Naive thymus-derived CD4-positive, alpha-beta T cell (primary cell): ENCODE results near the gene FZD2. TPM values are rescaled to one million over a fixed set of nuclear protein-coding genes. Genes with fewer than 3 reads are reported as not detected.
A peak's percentile ranks its signal among the peaks of the same experiment; 100 is the strongest.
"Not testable (repeated sequence)": the region's sequence is repeated elsewhere in the genome, so short reads cannot be mapped to it uniquely, and the experiment has no call there.

Source experiments
- ATAC-seq: fragments of 150-1000 bp; cut with Tn5 transposase; 2 replicates; pipeline ENCODE4 v1.10.0; 2021; ENCODE audit warnings: mild to moderate bottlenecking, moderate library complexity
- CTCF ChIA-PET: fragments of 350-600 bp; sonication (Branson Sonifier 250); formaldehyde crosslinking; loops from one replicate; lab custom pipeline; 2021; ENCODE audit warnings: antibody characterized with exemption; lab: Charles Lee
- POLR2A ChIA-PET: fragments of 350-600 bp; sonication (Branson Sonifier 250); formaldehyde crosslinking; loops from one replicate; lab custom pipeline; 2021; ENCODE audit warnings: antibody characterized with exemption, inconsistent platforms; lab: Charles Lee
- DNase-seq, 9 donors: peaks; one replicate each; pipeline versions ENCODE4 v3.0.0 to v3.0.0-alpha.2; 2020 to 2022; ENCODE audit warnings: mixed read lengths in 1 of 9
- H3K27ac ChIP-seq: one replicate; pipeline ENCODE4 v1.7.0; 2013; ENCODE audit warnings: mild to moderate bottlenecking, low read depth, low read length, moderate library complexity
- H3K27me3 ChIP-seq, 2 donors: one replicate each; pipeline ENCODE4 v1.7.0; 2013; ENCODE audit warnings: low read length in 2 of 2, mild to moderate bottlenecking in 2 of 2, moderate library complexity in 2 of 2; ENCODE audit not compliant: control insufficient read depth in 2 of 2, insufficient read depth in 2 of 2
- H3K36me3 ChIP-seq, 3 experiments: 1 replicate in 2 of 3; 2 replicates in 1 of 3; pipeline ENCODE4 v1.7.0; 2013; ENCODE audit warnings: low read length in 3 of 3, mild to moderate bottlenecking in 3 of 3, moderate library complexity in 1 of 3; ENCODE audit not compliant: insufficient read depth in 3 of 3, control insufficient read depth in 2 of 3
- H3K4me1 ChIP-seq, 2 donors: one replicate each; pipeline ENCODE4 v1.7.0; 2013; ENCODE audit warnings: low read length in 2 of 2, mild to moderate bottlenecking in 2 of 2, moderate library complexity in 1 of 2; ENCODE audit not compliant: control insufficient read depth in 2 of 2, insufficient read depth in 2 of 2
- H3K4me3 ChIP-seq: 2 replicates; pipeline ENCODE4 v1.7.0; 2013; ENCODE audit warnings: mild to moderate bottlenecking, low read length
- H3K9me3 ChIP-seq, 3 experiments: 1 replicate in 2 of 3; 2 replicates in 1 of 3; pipeline ENCODE4 v1.7.0; 2013; ENCODE audit warnings: low read length in 3 of 3; ENCODE audit not compliant: control insufficient read depth in 2 of 3
- H3K27ac Mint-ChIP-seq, 9 donors: one replicate each; pipeline ENCODE4 v1.8.0; 2020 to 2022; ENCODE audit warnings: mixed read lengths in 9 of 9, mild to moderate bottlenecking in 8 of 9, moderate library complexity in 5 of 9, inconsistent platforms in 2 of 9
- H3K27me3 Mint-ChIP-seq, 5 donors: one replicate each; pipeline ENCODE4 v1.8.0; 2021 to 2022; ENCODE audit warnings: mixed read lengths in 5 of 5, mild to moderate bottlenecking in 1 of 5
- H3K36me3 Mint-ChIP-seq, 5 donors: one replicate each; pipeline ENCODE4 v1.8.0; 2020 to 2022; ENCODE audit warnings: mixed read lengths in 5 of 5, mild to moderate bottlenecking in 3 of 5, inconsistent platforms in 1 of 5
- H3K4me1 Mint-ChIP-seq, 7 donors: one replicate each; pipeline ENCODE4 v1.8.0; 2020 to 2022; ENCODE audit warnings: mixed read lengths in 7 of 7, mild to moderate bottlenecking in 3 of 7, inconsistent platforms in 1 of 7
- H3K4me3 Mint-ChIP-seq, 10 donors: one replicate each; pipeline ENCODE4 v1.8.0; 2020 to 2022; ENCODE audit warnings: mild to moderate bottlenecking in 10 of 10, mixed read lengths in 10 of 10, moderate library complexity in 6 of 10, inconsistent platforms in 2 of 10
- H3K9me3 Mint-ChIP-seq, 11 donors: one replicate each; pipeline ENCODE4 v1.8.0; 2020 to 2022; ENCODE audit warnings: mixed read lengths in 11 of 11, mild to moderate bottlenecking in 4 of 11, inconsistent platforms in 1 of 11, moderate library complexity in 1 of 11
- intact Hi-C, 2 donors: fragments of 100-400 bp; cut with micrococcal nuclease; formaldehyde crosslinking; loops; one replicate each; pipeline ENCODE4 v1.15.1; 2023
- polyA plus RNA-seq, 2 donors: library from polyadenylated mRNA; unstranded; fragments of 300-500 nt; fragmentation: Illumina TruSeq; gene quantifications; one replicate each; pipeline ENCODE4 v1.2.3, GENCODE V29; 2021
- total RNA-seq, 6 experiments: library from RNA in 5 of 6; stranded (reverse) in 5 of 6; gene quantifications; 1 replicate in 5 of 6; 2 replicates in 1 of 6; pipeline ENCODE4 v1.2.3 and lab custom pipeline; 2021 to 2026

Gene FZD2
- total and polyA plus RNA-seq, 7 experiments from 2014 or later = 0.13 to 1.7 (median 0.17) TPM; not detected in 3

DNA sequence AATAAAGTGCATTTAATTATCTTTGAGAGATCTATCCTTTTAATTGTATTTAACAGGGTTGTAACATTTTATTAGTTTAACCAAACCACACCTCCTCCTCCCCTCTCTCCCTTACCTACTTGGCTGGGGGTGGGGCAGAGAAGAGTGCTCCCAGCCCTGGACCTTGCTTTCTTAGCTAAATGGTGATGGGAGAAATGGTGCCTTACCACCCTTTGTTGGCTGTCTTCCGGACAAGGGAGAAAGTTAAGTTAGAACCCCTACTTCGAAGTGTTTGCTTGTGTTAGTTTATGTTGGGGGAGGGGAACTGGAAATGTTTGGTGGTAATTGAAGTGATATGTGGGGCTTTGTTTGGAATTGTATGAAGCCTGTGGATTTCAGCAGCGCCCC is 3.9 kb downstream of the FZD2 start:
- peaks cover 18 to 26% (median 22%) of the 10 kb centered on the region in 7 donors for H3K4me1 Mint-ChIP-seq
- H3K4me3 ChIP-seq = no peak overlapping the region
- peaks cover 0 to 6% of the 10 kb centered on the region in 2 donors for H3K27me3 ChIP-seq
- intact Hi-C loops = no loop called here
- ChIA-PET CTCF (no interaction called here), POLR2A (interaction anchor here (0.6 kb wide), 1 partner anchor 587 kb away, joined by 3 read pairs; the partner anchor contains the start of gene HEXIM1)
- peaks cover 0 to 4% (median 4%) of the 10 kb centered on the region in 5 donors for H3K36me3 Mint-ChIP-seq
- no peak for ATAC-seq
- H3K4me1 ChIP-seq = peaks cover 0 to 6% of the 10 kb centered on the region in 2 donors
- H3K27ac ChIP-seq = no peak overlapping the region
- no peak for DNase-seq
- no peaks in the 10 kb centered on the region for H3K36me3 ChIP-seq
- H3K27ac Mint-ChIP-seq = no peak overlapping the region
- peaks cover 67 to 80% (median 70%) of the 10 kb centered on the region in 5 donors for H3K27me3 Mint-ChIP-seq
- peaks cover 0 to 5% (median 0%) of the 10 kb centered on the region in 3 experiments for H3K9me3 ChIP-seq
- H3K4me3 Mint-ChIP-seq = no peak overlapping the region
- H3K9me3 Mint-ChIP-seq = peaks cover 0 to 14% (median 6%) of the 10 kb centered on the region in 11 donors

DNA sequence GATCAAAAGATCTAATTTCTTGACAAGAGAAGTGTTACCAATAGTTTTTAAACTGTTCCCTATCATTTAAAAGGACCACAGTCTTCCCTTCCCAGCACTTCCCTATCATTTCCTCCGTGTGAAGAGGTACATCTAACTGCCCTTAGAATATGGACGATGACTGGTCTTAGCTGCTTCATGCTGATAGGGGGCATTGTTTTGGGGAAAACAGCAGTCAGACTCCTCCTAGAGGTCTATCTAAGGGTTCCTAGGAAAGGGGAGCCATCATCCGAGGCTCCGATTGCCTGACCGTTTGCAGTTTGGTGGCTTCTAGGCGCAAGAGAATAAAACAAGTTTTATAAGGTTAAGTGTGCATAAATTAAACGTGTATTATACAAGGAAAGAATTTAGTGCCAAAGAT is 7.1 kb downstream of the FZD2 start:
- peaks cover 0 to 9% (median under 1%) of the 10 kb centered on the region in 7 donors for H3K4me1 Mint-ChIP-seq
- H3K27ac Mint-ChIP-seq = no peak overlapping the region
- Histone ChIP-seq H3K27me3 (no peaks in the 10 kb centered on the region), H3K4me1 (no peaks in the 10 kb centered on the region), H3K27ac (no peak overlapping the region), H3K36me3 (no peaks in the 10 kb centered on the region), H3K9me3 (peaks cover 0 to 5% (median 0%) of the 10 kb centered on the region in 3 experiments), H3K4me3 (no peak overlapping the region)
- POLR2A ChIA-PET = no interaction called here
- no peak overlapping the region for H3K4me3 Mint-ChIP-seq
- H3K27me3 Mint-ChIP-seq = peaks cover 44 to 52% (median 46%) of the 10 kb centered on the region in 5 donors
- H3K9me3 Mint-ChIP-seq = peaks cover 0 to 18% (median 6%) of the 10 kb centered on the region in 11 donors
- H3K36me3 Mint-ChIP-seq = peaks cover 0 to 4% (median 0%) of the 10 kb centered on the region in 5 donors
- CTCF ChIA-PET = no interaction called here
- ATAC-seq = no peak
- no peak for DNase-seq
- intact Hi-C loops = no loop called here

DNA sequence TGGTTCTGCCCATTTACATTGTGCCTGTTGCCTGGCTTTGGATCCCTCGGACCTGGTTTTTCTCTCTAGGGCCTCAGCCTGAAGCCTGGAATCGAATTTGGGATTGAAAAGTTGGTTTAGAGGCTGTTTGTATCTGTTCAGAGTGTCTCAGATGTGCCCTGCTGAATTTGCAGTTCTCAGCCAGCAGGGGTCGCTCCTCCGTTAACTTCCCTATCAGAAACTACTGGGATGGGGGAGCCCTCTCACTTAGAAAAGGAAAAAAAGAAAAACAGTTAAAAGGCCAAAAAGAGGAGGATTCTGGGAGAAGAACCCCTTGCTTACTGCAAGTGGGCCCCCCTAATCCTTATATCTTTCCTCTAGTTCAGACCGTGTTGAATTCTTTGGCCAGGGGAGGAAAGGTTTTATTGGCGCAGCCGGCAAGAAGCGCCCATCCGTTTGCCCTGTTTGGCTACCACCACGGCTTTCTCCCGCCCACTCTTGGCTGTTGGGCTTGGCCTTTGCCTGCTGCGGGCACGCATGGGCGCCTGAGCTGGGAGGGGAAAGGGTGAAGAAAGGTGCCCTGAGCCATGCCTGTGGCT is 8.7 kb downstream of the FZD2 start:
- H3K4me3 ChIP-seq = no peak overlapping the region
- H3K9me3 Mint-ChIP-seq = peaks cover 0 to 18% (median 6%) of the 10 kb centered on the region in 11 donors
- H3K4me1 Mint-ChIP-seq = peaks cover 0 to 11% (median 0%) of the 10 kb centered on the region in 7 donors
- no peaks in the 10 kb centered on the region for H3K27me3 ChIP-seq
- DNase-seq (no peak), ATAC-seq (no peak)
- peaks cover 0 to 5% (median 0%) of the 10 kb centered on the region in 3 experiments for H3K9me3 ChIP-seq
- peaks cover 31 to 43% (median 33%) of the 10 kb centered on the region in 5 donors for H3K27me3 Mint-ChIP-seq
- H3K27ac ChIP-seq = no peak overlapping the region
- no peaks in the 10 kb centered on the region for H3K4me1 ChIP-seq
- H3K36me3 ChIP-seq = no peaks in the 10 kb centered on the region
- no peak overlapping the region for H3K4me3 Mint-ChIP-seq
- POLR2A ChIA-PET = no interaction called here
- H3K36me3 Mint-ChIP-seq = peaks cover 0 to 4% (median 0%) of the 10 kb centered on the region in 5 donors
- intact Hi-C loops = no loop called here
- CTCF ChIA-PET = no interaction called here
- H3K27ac Mint-ChIP-seq = no peak overlapping the region

DNA sequence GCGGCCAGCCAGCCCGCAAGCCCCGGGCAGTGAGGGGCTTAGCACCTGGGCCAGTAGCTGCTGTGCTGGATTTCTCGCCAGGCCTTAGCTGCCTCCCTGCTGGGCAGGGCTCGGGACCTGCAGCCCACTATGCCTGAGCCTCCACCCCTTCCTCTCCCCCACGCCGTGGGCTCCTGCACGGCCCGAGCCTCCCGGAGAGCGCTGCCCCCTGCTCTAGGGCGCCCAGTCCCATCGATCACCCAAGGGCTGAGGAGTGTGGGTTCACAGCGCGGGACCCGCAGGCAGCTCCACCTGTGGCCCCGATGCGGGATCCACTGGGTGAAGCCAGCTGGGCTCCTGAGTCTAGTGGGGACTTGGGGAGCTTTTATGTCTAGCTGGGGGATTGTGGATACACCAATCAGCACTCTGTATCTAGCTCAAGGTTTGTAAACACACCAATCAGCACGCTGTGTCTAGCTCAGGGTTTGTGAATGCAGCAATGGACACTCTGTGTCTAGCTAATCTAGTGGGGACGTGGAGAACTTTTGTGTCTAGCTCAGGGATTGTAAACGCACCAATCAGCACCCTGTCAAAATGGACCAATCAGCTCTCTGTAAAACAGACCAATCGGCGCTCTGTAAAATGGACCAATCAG is 11.1 kb downstream of the FZD2 start:
- POLR2A ChIA-PET, intact Hi-C loops, H3K27ac ChIP-seq, H3K36me3 ChIP-seq, H3K4me1 ChIP-seq, H3K9me3 ChIP-seq, ATAC-seq, H3K36me3 Mint-ChIP-seq, H3K4me3 ChIP-seq, H3K27me3 ChIP-seq: not testable (repeated sequence)
- H3K27ac Mint-ChIP-seq = peak overlapping the region in 3 of 9 donors; percentile 76 to 86 (median 84)
- H3K4me3 Mint-ChIP-seq = peak overlapping the region in 6 of 10 donors; percentile 35 to 75 (median 62)
- DNase-seq = peak in 2 of 9 donors; percentile 7 to 15
- H3K9me3 Mint-ChIP-seq = peaks cover 0 to 18% (median 6%) of the 10 kb centered on the region in 11 donors
- CTCF ChIA-PET = interaction anchor here (0.6 kb wide), 1 partner anchor 37 kb away, joined by 3 read pairs; no protein-coding TSS in a partner anchor
- peaks cover 0 to 11% (median 0%) of the 10 kb centered on the region in 7 donors for H3K4me1 Mint-ChIP-seq
- H3K27me3 Mint-ChIP-seq = peaks cover 7 to 20% (median 15%) of the 10 kb centered on the region in 5 donors

DNA sequence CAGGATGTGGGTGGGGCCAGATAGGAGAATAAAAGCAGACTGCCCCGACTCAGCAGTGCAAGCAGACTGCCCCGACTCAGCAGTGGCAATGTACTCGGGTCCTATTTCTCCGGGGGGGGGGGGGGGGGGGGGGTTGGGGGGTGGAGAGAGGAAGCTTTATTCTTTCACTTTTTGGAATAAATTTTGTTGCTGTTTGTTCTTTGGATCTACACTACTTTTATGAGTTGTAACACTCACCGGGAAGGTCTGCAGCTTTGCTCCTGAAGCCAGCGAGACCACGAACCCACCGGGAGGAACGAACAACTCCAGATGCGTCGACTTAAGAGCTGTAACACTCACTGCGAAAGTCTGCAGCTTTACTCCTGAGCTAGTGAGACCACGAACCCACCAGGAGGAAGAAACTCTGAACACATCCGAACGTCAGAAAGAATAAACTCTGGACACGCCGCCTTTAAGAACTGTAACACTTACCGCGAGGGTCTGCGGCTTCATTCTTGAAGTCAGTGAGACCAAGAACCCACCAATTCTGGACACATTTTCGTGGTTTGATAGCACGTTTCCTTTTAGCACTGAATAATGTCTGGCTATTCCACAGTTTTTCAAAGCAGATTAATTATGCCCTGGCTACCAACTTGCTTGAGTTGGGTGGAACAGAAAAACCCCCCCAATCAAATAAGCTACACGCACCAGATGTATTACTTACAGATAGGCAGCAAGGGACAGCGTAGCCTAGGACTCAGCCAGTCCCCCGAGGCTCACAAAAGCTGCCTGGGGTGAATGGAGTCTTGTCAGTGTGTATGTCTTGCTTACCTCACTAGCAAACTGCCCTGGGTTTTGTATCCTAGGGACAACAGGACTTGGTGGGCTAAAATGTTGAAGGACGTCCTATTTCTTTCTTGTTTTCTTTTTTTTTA is 11.9 kb downstream of the FZD2 start:
- no peaks in the 10 kb centered on the region for H3K4me1 ChIP-seq
- intact Hi-C loops = no loop called here
- no peak overlapping the region for H3K27ac ChIP-seq
- peaks cover 0 to 5% (median 0%) of the 10 kb centered on the region in 3 experiments for H3K9me3 ChIP-seq
- Mint-ChIP-seq H3K4me3 (peak overlapping the region in 7 of 10 donors; percentile 23 to 75 (median 62)), H3K27me3 (peaks cover 4 to 23% (median 17%) of the 10 kb centered on the region in 5 donors), H3K36me3 (peaks cover 0 to 5% (median 0%) of the 10 kb centered on the region in 5 donors), H3K4me1 (peaks cover 0 to 11% (median 0%) of the 10 kb centered on the region in 7 donors), H3K9me3 (peaks cover 0 to 18% (median 6%) of the 10 kb centered on the region in 11 donors), H3K27ac (peak overlapping the region in 3 of 9 donors; percentile 76 to 86 (median 84))
- H3K27me3 ChIP-seq = no peaks in the 10 kb centered on the region
- ChIA-PET CTCF (interaction anchor here (0.6 kb wide), 1 partner anchor 36 kb away, joined by 3 read pairs; no protein-coding TSS in a partner anchor), POLR2A (no interaction called here)
- DNase-seq = peak in 2 of 9 donors; percentile 5 to 37
- no peaks in the 10 kb centered on the region for H3K36me3 ChIP-seq
- no peak overlapping the region for H3K4me3 ChIP-seq
- ATAC-seq = no peak

DNA sequence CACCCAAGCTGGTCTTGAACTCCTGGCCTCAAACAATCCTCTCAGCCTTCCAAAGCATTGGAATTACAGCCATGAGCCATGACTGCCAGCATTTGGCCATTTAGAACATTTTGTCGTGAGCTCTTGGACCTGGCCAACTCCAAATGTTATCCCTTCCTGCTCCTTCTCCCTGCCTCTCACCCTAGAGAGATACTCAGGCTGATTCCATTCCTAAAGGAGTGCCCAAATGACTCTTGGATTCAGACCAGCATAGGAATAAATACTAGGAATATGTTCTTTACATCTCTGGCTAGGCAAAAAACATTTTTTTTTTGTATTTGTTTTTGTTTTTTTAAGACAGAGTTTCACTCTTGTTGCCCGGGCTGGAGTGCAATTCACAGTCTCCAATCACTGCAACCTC is 15.5 kb downstream of the FZD2 start:
- H3K4me1 ChIP-seq = no peaks in the 10 kb centered on the region
- ATAC-seq (no peak), DNase-seq (no peak)
- Mint-ChIP-seq H3K4me1 (peaks cover 0 to 13% (median 0%) of the 10 kb centered on the region in 7 donors), H3K36me3 (peaks cover 0 to 5% (median 0%) of the 10 kb centered on the region in 5 donors), H3K27ac (no peak overlapping the region), H3K27me3 (peaks cover 0 to 23% (median 22%) of the 10 kb centered on the region in 5 donors), H3K9me3 (peaks cover 0 to 2% (median 0%) of the 10 kb centered on the region in 11 donors), H3K4me3 (no peak overlapping the region)
- no peaks in the 10 kb centered on the region for H3K9me3 ChIP-seq
- H3K27me3 ChIP-seq = no peaks in the 10 kb centered on the region
- no peak overlapping the region for H3K27ac ChIP-seq
- ChIA-PET CTCF (interaction anchor here (0.8 kb wide), 1 partner anchor 39 kb away, joined by 3 read pairs; no protein-coding TSS in a partner anchor), POLR2A (no interaction called here)
- intact Hi-C loops = no loop called here
- H3K36me3 ChIP-seq = no peaks in the 10 kb centered on the region
- no peak overlapping the region for H3K4me3 ChIP-seq
